ENCODE results near the gene CAST.

GRCh38 chr5:96725257-96725656, 63.1 kb downstream of the CAST start:
- no peak for TF ChIP-seq EZH2phosphoT487 (IDR thresholded peaks at IDR 0.05; ENCODE audit: borderline replicate concordance, low read depth, low read length)
- TF ChIP-seq CTCF (conservative IDR thresholded peaks at IDR 0.05; ENCODE audit: low read length): no peak

Measured in OCI-LY7 (cell line).